ENCODE results near the gene MS4A13. TPM values are rescaled to one million over a fixed set of nuclear protein-coding genes. Genes with fewer than 3 reads are reported as not detected.
A peak's percentile ranks its signal among the peaks of the same experiment; 100 is the strongest.
"Not testable (repeated sequence)": the region's sequence is repeated elsewhere in the genome, so short reads cannot be mapped to it uniquely, and the experiment has no call there.

The MS4A13 gene, protein sequence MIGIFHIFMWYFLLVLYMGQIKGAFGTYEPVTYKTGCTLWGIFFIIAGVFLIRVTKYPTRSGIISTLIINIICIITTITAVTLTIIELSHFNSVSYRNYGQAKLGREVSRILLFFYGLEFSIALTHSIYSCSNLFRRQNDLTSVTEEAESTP
- not detected for total RNA-seq

DNA sequence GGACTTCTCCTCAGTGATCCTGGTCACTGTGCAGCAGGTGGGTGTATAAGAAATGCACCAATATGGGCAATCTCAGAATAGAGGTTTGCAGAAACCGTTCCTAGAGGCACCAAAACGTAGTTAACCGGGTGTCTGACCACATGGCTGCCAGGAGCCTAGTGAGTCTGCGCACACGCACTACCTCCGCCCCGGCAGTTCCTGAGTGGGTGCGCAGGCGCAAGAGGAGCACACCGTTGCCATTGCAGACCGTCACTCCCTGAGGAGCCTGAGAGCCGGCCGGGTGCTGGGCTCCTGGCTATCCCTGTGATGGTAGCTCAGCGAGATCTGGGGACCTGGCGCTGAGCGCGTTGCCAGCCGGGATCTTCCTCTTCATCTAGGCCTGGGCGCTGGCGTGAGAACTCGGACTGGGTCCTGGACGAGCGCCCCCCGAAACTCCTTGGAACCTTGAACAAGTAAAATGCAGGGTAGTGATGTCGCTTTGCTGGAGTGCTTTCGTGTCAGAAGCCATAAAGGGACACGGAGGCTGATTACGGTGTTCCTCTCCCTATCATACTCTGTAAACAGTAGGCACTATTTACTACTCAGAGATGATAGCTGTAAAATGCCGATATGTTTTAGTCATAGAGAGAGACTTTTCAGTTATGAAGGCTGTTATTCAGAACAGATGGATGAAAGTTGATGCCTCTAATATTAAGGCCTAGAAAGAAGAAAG, at the start of gene MS4A13:
Gene MS4A13 (plus strand): TSS at position 249 of the 712 bp plus-strand sequence. CDS start 2,692 bp downstream, outside the sequence.
- no peaks in the 10 kb centered on the region for H3K36me3 Mint-ChIP-seq
- DNase-seq, result no peak
- no peak within 1 kb of the TSS for H3K27ac Mint-ChIP-seq
- H3K27me3 Mint-ChIP-seq, result peaks cover 34% of the 10 kb centered on the region
- H3K9me3 Mint-ChIP-seq, result peaks cover 1% of the 10 kb centered on the region
- H3K4me1 Mint-ChIP-seq, result no peaks in the 10 kb centered on the region
- H3K4me3 Mint-ChIP-seq, result no peak within 1 kb of the TSS

DNA sequence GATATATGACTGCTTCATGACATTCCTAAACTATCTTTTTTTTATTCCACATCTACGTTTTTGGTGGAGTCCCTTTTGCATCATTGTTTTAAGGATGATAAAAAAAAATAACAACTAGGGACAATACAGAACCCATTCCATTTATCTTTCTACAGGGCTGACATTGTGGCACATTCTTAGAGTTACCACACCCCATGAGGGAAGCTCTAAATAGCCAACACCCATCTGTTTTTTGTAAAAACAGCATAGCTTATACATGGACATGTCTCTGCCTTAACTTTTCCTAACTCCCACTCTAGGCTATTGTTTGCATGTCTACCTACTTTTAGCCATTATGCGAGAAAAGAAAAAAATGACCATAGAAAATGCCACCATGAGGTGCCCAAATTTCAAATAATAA, 46.4 kb upstream of the MS4A13 start:
- no peak overlapping the region for H3K27ac Mint-ChIP-seq
- H3K9me3 Mint-ChIP-seq, result no peaks in the 10 kb centered on the region
- no peaks in the 10 kb centered on the region for H3K4me1 Mint-ChIP-seq
- H3K27me3 Mint-ChIP-seq, result peaks cover 41% of the 10 kb centered on the region
- no peak overlapping the region for H3K4me3 Mint-ChIP-seq
- no peaks in the 10 kb centered on the region for H3K36me3 Mint-ChIP-seq
- DNase-seq, result no peak

DNA sequence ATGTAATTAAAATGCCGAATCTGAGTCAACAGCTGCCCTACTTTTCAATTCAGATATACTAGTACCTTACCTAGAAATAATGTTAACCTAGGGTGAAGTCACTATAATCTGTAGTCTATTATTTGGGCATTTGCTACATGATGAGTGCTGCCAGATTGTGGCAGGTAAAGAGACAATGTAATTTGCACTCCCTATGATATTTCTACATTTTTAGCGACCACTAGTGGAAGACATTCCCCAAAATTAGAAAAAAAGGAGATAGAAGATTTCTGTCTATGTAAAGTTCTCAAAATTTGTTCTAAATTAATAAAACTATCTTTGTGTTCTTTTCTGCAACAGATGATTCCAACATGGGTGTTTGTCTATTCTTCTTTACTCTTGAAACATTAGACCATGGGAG, 45.5 kb upstream of the MS4A13 start:
- H3K27me3 Mint-ChIP-seq, result peaks cover 32% of the 10 kb centered on the region
- no peak overlapping the region for H3K4me3 Mint-ChIP-seq
- H3K36me3 Mint-ChIP-seq, result no peaks in the 10 kb centered on the region

DNA sequence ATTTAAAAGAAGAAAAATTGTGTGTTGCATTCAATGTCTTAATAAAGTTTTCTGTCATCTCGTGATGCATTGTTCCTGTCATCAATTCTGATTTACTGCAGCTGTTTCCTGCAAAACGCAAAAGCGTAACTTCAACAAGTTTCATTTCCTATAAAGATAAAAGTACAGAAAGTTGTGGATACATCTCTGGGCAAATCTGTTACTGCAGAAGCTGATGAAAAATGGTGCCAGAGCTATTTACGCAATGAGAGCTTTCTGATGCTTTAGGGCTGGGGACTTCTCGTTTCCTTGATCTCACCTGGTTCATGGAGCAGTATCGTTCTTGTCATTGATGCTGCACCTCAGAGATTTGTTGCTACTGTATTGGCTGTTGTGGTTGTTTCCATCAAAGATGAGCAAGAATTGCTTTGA, 38.2 kb upstream of the MS4A13 start:
- Mint-ChIP-seq H3K27me3 (peaks cover 6% of the 10 kb centered on the region), H3K4me1 (peaks cover 4% of the 10 kb centered on the region), H3K4me3 (no peak overlapping the region), H3K9me3 (peaks cover 4% of the 10 kb centered on the region), H3K27ac (no peak overlapping the region), H3K36me3 (no peaks in the 10 kb centered on the region)
- no peak for DNase-seq

More for the DNA sequence above, 45.5 kb upstream of the MS4A13 start:
- peaks cover 3% of the 10 kb centered on the region for H3K9me3 Mint-ChIP-seq
- H3K4me1 Mint-ChIP-seq, result no peaks in the 10 kb centered on the region
- H3K27ac Mint-ChIP-seq, result no peak overlapping the region
- DNase-seq, result no peak

DNA sequence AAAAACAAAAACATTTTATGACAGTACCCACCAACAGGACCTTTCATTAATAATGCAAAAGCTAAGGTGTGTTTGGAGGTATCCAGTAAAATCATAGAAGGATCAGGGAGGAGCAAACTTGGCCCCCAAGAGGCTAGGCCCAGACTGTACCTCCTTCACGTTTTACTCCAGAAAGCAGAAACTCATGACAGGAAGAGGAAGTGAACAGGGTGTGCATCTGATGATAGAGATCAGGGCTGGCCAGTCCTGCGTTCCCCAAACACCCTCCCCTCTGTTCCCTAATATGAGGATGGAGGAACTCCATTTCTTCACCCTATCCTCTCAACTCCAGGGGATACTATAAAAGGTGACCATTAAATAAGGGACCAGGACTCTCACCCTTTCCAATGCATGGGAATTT, 32.8 kb upstream of the MS4A13 start:
- H3K27ac Mint-ChIP-seq, result no peak overlapping the region
- H3K36me3 Mint-ChIP-seq, result no peaks in the 10 kb centered on the region
- no peak for DNase-seq
- H3K27me3 Mint-ChIP-seq, result no peaks in the 10 kb centered on the region
- H3K4me1 Mint-ChIP-seq, result peaks cover 6% of the 10 kb centered on the region
- no peak overlapping the region for H3K4me3 Mint-ChIP-seq
- H3K9me3 Mint-ChIP-seq, result no peaks in the 10 kb centered on the region

DNA sequence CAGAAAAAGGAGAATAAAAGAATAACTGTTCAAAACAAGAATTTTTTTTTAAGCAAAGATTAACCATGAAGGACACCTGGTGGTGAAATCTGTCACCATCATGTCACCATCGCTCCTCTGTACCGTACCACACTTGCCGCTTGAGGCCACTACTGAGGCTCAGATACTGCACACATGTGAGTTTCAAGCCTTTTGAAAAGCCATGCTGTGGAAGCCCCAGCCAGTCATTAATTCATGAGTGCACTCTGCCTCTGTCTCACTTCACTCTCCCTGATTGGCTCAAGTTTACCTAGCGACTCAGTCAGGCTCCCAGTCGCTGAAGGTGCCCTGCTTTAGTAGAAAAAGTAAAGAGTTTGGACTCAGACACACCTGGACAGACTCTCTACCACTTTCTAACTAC, 29.2 kb upstream of the MS4A13 start:
- no peak overlapping the region for H3K27ac Mint-ChIP-seq

DNA sequence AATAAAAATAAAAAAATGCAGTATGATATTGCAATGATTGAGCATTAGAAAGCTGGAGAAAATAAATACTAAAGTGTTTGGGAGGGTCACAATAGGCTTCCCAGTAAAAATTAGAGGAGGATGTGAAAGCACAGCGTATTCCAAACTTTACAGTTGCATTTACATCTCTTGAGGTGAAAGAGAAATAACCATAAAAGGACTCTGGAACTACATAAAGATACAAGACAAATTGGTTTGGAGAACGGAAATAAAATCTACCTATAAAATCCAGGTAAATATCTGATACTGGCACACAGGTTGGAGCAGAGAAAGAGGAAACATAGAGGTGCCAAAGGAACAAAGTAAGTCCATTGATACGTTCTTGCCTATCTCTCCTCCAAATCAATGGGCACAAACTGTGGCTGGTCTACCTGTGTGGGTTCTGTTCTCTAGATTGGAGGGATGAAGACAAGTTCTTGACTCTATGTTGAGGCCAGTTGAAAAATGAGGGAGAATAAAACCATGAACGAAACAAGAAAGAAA, 22.6 kb upstream of the MS4A13 start, which contains the start of gene MS4A12:
Gene MS4A12 (plus strand): TSS at position 291 of the 522 bp plus-strand sequence. CDS start 4,541 bp downstream, outside the sequence.
- H3K9me3 Mint-ChIP-seq, result no peaks in the 10 kb centered on the region
- H3K4me3 Mint-ChIP-seq, result no peak within 1 kb of the TSS
- peaks cover 28% of the 10 kb centered on the region for H3K27me3 Mint-ChIP-seq
- H3K36me3 Mint-ChIP-seq, result no peaks in the 10 kb centered on the region
- H3K4me1 Mint-ChIP-seq, result no peaks in the 10 kb centered on the region
- no peak for DNase-seq
- H3K27ac Mint-ChIP-seq, result no peak within 1 kb of the TSS

More for the DNA sequence above, 29.2 kb upstream of the MS4A13 start:
- DNase-seq, result no peak
- Mint-ChIP-seq H3K4me1 (peaks cover 6% of the 10 kb centered on the region), H3K4me3 (no peak overlapping the region), H3K9me3 (no peaks in the 10 kb centered on the region), H3K36me3 (no peaks in the 10 kb centered on the region), H3K27me3 (peaks cover 4% of the 10 kb centered on the region)

DNA sequence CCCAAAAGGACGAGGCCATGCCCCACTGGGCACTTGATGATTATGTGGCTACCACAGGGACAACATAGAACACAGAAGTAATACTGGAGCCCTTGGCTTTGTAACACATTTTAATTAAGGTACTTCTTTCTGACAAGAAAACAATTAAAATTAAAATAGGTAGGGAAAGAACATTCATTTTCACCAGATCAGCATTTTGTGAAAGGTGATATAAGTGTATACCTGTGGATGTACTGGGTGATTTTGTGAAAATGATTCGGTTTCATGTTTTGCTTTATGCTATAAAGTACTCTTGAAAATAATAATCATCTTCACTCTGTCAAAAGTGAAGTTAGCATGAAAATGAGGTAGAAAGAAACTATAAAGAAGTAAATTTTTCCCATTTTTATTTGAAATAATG, 21.7 kb upstream of the MS4A13 start:
- no peaks in the 10 kb centered on the region for H3K36me3 Mint-ChIP-seq
- H3K9me3 Mint-ChIP-seq, result no peaks in the 10 kb centered on the region
- peaks cover 33% of the 10 kb centered on the region for H3K27me3 Mint-ChIP-seq
- no peaks in the 10 kb centered on the region for H3K4me1 Mint-ChIP-seq
- no peak for DNase-seq
- H3K4me3 Mint-ChIP-seq, result no peak overlapping the region
- H3K27ac Mint-ChIP-seq, result no peak overlapping the region

DNA sequence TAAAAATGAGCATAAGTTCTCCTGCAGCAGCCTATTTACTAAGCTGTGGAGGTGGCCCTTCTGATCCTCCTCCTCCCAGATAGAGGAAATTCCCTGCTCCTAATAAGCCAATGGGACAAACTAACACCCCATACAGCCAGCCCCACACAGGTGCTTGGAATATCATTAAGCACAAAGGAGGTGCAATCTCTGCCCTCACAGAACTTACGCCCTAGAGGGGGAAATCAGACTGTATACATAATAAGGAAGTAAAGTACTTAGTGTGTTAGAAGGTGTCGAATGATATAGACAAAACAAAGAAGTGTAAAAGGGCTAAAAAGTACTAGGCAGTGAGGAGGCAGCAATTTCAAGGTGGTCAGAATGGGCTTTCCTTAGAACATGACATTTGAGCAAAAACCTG, 16.8 kb upstream of the MS4A13 start:
- Mint-ChIP-seq H3K4me1 (peaks cover 3% of the 10 kb centered on the region), H3K4me3 (no peak overlapping the region), H3K27me3 (peaks cover 54% of the 10 kb centered on the region), H3K27ac (no peak overlapping the region), H3K9me3 (no peaks in the 10 kb centered on the region), H3K36me3 (peaks cover 2% of the 10 kb centered on the region)
- no peak for DNase-seq

DNA sequence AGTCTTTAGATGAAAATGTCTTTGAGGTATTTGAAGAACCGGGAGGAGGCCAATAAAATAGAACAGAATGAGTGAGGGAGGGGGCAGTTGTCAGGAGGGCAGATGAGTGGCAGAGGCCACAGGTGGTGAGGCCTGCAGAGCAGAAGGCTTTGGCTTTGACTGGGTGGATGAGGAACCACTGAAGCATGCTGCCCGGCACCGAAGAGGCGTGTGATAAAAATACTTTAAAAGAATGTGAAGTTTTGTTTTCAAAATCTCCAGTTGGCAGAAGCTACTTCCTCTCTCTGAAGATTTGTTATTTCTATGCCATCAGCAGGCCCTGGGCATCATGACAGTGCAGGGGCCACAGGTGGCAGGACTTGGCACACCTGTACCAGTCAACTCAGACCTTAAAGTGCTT, 16.3 kb upstream of the MS4A13 start:
- Mint-ChIP-seq H3K36me3 (peaks cover 2% of the 10 kb centered on the region), H3K27ac (no peak overlapping the region), H3K4me1 (peaks cover 3% of the 10 kb centered on the region), H3K4me3 (no peak overlapping the region), H3K27me3 (peaks cover 53% of the 10 kb centered on the region), H3K9me3 (no peaks in the 10 kb centered on the region)
- no peak for DNase-seq

DNA sequence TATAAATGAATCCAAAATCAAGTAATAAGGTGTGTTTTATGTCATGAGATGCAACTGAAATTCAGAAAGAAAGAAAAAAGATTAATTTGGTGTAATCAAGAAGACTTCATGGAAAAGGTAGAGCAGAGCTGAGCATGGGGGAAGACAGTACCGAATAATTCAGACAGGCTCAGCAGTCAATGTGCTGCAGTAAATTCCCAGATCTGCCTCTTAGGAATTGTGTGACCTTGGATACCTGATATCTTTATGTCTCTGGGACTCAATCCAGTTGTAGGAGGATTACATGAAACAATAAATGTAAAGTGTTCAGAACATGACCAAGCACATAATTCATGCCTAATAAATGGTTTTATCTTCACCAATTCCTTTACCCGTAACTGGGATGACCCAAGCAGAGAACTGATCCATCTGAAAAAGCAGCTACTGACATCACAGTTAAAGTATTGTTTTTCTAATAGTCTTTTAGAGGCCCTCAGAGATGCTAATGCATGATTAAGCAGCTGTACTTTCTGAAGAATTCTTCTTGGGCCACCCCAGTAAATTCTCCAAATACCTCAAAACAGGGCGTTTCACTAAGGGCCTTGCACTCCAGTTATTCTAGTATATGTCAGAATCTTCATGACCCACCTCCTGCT, 14.8 kb upstream of the MS4A13 start:
- no peak overlapping the region for H3K4me3 Mint-ChIP-seq
- H3K27me3 Mint-ChIP-seq, result peaks cover 51% of the 10 kb centered on the region
- peaks cover 3% of the 10 kb centered on the region for H3K9me3 Mint-ChIP-seq
- peaks cover 15% of the 10 kb centered on the region for H3K4me1 Mint-ChIP-seq
- no peak overlapping the region for H3K27ac Mint-ChIP-seq
- DNase-seq, result no peak
- H3K36me3 Mint-ChIP-seq, result peaks cover 2% of the 10 kb centered on the region

DNA sequence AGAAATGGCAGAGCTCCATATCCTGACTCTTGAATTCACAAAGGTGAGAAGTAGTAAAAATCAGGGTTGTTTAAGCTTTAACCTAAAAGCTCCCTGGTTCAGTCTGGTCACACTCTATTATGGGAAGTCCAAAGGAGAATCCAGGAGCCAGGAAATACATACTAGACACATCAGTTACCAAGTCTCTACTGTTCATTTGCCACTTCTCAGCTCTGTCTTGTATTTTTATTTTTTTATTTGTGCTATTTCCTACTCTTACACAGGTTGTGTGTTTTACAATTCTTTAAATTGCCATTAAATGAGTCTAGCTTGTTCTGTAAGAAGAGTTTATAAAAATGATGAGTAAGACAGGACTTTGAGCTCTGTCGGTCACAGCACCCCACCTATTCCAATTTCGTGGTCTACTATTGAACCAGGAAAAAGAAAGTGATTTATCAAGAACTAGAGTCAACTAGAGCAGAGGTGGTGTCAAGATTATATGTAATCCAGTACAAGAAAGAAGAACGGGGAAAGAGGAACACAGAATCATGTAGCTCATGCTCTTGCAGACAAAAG, 12.9 kb upstream of the MS4A13 start:
- H3K27me3 Mint-ChIP-seq, result peaks cover 59% of the 10 kb centered on the region

DNA sequence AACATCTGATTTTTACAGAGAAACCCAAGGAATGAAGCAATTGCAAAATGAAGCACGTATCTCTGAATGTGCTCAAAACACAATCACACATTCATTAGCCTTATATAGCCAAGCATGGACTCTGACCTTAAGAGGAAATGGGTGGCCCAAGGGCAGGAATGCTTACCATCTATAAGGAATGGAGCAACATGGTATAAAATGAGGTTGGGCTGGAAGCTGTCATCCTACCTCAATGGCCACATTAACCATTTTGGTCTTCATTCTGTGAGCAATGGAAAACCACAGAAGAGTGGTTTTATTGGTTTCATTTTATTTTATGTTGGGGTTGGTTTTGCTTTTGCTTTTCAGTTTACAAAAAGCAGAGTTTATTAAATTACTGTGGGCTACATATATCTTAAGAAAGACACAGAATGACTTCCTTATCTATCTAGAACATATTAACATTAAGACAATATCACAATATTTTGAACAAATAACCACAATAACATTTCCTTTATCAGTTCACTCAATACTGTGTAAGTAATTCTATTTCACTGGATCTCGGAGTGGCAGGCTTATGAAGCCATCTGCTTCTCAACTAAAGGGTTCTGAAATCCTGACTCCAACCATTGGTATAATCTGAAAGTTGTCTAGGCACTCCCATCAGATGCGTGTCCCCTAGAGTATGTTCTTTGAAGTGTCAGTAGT, 10.8 kb upstream of the MS4A13 start:
- Mint-ChIP-seq H3K36me3 (peaks cover 2% of the 10 kb centered on the region), H3K27ac (no peak overlapping the region)
- DNase-seq, result peak; percentile 13

More for the DNA sequence above, 12.9 kb upstream of the MS4A13 start:
- H3K4me1 Mint-ChIP-seq, result peaks cover 15% of the 10 kb centered on the region
- no peak for DNase-seq
- no peak overlapping the region for H3K27ac Mint-ChIP-seq
- peaks cover 2% of the 10 kb centered on the region for H3K36me3 Mint-ChIP-seq
- no peak overlapping the region for H3K4me3 Mint-ChIP-seq
- H3K9me3 Mint-ChIP-seq, result peaks cover 3% of the 10 kb centered on the region

DNA sequence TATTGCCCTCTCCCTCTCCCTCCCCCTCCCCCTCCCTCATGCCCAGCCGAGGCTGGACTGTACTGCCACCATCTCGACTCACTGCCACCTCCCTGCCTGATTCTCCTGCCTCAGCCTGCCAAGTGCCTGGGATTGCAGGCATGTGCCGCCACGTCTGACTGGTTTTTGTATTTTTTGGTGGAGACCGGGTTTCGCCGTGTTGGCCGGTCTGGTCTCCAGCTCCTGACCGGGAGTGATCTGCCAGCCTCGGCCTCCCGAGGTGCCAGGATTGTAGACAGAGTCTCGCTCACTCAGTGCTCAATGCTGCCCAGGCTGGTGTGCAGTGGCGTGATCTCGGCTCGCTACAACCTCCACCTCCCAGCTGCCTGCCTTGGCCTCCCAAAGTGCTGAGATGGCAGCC, 5.6 kb upstream of the MS4A13 start:
- not testable (repeated sequence) for H3K4me3 Mint-ChIP-seq, DNase-seq, H3K4me1 Mint-ChIP-seq

More for the DNA sequence above, 10.8 kb upstream of the MS4A13 start:
- Mint-ChIP-seq H3K9me3 (peaks cover 9% of the 10 kb centered on the region), H3K4me1 (peaks cover 12% of the 10 kb centered on the region), H3K4me3 (no peak overlapping the region), H3K27me3 (peaks cover 50% of the 10 kb centered on the region)

DNA sequence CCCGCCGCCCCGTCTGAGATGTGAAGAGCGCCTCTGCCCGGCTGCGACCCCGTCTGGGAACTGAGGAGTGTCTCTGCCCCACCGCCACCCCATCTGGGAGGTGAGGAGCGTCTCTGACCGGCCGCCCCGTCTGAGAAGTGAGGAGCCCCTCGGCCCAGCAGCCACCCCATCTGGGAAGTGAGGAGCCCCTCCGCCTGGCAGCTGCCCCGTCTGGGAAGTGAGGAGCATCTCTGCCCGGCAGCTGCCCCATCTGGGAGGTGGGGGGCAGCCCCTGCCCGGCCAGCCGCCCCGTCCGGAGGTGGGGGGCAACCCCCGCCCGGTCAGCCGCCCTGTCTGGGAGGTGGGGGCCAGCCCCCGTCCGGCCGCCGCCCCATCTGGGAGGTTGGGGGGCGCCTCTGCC, 5.0 kb upstream of the MS4A13 start:
- not testable (repeated sequence) for DNase-seq, H3K36me3 Mint-ChIP-seq, H3K27ac Mint-ChIP-seq, H3K4me1 Mint-ChIP-seq, H3K9me3 Mint-ChIP-seq, H3K4me3 Mint-ChIP-seq
- H3K27me3 Mint-ChIP-seq, result peaks cover 33% of the 10 kb centered on the region

More for the DNA sequence above, 5.6 kb upstream of the MS4A13 start:
- H3K36me3 Mint-ChIP-seq, H3K27ac Mint-ChIP-seq: not testable (repeated sequence)
- H3K27me3 Mint-ChIP-seq, result peaks cover 35% of the 10 kb centered on the region
- peaks cover 11% of the 10 kb centered on the region for H3K9me3 Mint-ChIP-seq

Measured in activated naive CD8-positive, alpha-beta T cell treated with anti-CD3 and anti-CD28 coated beads for 36 hours (primary cell).